Stomach (tissue), 9 donors: ENCODE results near the gene RASA3. TPM values are rescaled to one million over a fixed set of nuclear protein-coding genes. Genes with fewer than 3 reads are reported as not detected.

Experiments
- DNase-seq, 2 donors: peaks; one replicate each; pipeline versions ENCODE4 v3.0.0 to v3.0.0-alpha.2; 2013 to 2019
- H3K27ac ChIP-seq, 5 donors: fragments of 200-600 bp in 4 of 5; sonication (generic) in 4 of 5; one replicate each; pipeline ENCODE4 v1.5.1; 2013 to 2019; ENCODE audit warnings: mild to moderate bottlenecking in 1 of 5, moderate library complexity in 1 of 5
- H3K27me3 ChIP-seq, 3 donors: fragments of 200-600 bp; sonication (generic); one replicate each; pipeline ENCODE4 v1.5.1; 2017 to 2019; ENCODE audit warnings: mixed run types in 1 of 3
- H3K36me3 ChIP-seq, 4 donors: fragments of 200-600 bp; sonication (generic); 1 replicate in 3 of 4; 2 replicates in 1 of 4; pipeline ENCODE4 v1.5.1; 2016 to 2019
- H3K4me1 ChIP-seq, 4 donors: fragments of 200-600 bp; sonication (generic); one replicate each; pipeline ENCODE4 v1.5.1; 2016 to 2019
- H3K4me3 ChIP-seq, 4 donors: fragments of 200-600 bp; sonication (generic) in 3 of 4; one replicate each; pipeline ENCODE4 v1.5.1; 2016 to 2019; ENCODE audit warnings: mild to moderate bottlenecking in 1 of 4
- H3K9me3 ChIP-seq, 4 donors: fragments of 200-600 bp; sonication (generic); one replicate each; pipeline ENCODE4 v1.5.1; 2016 to 2019
- EP300 ChIP-seq: sonication (generic); formaldehyde crosslinking; IDR thresholded peaks from one replicate; pipeline ENCODE4 v1.6.1; 2017; ENCODE audit warnings: antibody characterized with exemption
- POLR2A ChIP-seq, 4 donors: fragments of 450-650 bp; IDR thresholded peaks; one replicate each; pipeline ENCODE4 v1.6.1; 2016; ENCODE audit warnings: antibody characterized with exemption in 4 of 4, control low read depth in 2 of 4, mild to moderate bottlenecking in 1 of 4, moderate library complexity in 1 of 4
- POLR2AphosphoS5 ChIP-seq, 3 donors: sonication (generic); formaldehyde crosslinking; IDR thresholded peaks; one replicate each; pipeline ENCODE4 v1.6.1; 2016; ENCODE audit warnings: antibody characterized with exemption in 3 of 3
- WGBS, 5 donors: extraction: QIAGEN DNeasy Blood & Tissue Kit in 3 of 5; methylation state at CpG; one replicate each; pipeline versions ENCODE4 v1.1.5 to v1.1.7; 2013 to 2018; 5-methylcytosine and 5-hydroxymethylcytosine counted together
- intact Hi-C: fragments of 100-400 bp; cut with DNase I; formaldehyde crosslinking; loops from one replicate; pipeline ENCODE4 v1.15.1; 2023; ENCODE audit warnings: low total_unique reads
- polyA plus RNA-seq, 3 donors: library from polyadenylated mRNA; stranded (reverse); fragments of 200-250 nt; gene quantifications; one replicate each; pipeline ENCODE4 v1.2.3, GENCODE V29; 2013
- total RNA-seq, 5 donors: library from RNA; depleted of rRNA; stranded (reverse); fragments of >200 nt; gene quantifications; one replicate each; pipeline versions ENCODE4 v1.1.0 to v1.2.3, GENCODE V29; 2014 to 2016
- TF ChIP-seq, protein P1 (sequence below), 7 experiments: fragments of 450-650 bp in 4 of 7; fragments of 200-600 bp in 3 of 7; sonication (generic) in 3 of 7; IDR thresholded peaks; one replicate each; pipeline ENCODE4 v1.5.1; 2016 to 2019; ENCODE audit warnings: antibody characterized with exemption in 7 of 7, control low read depth in 2 of 7, mild to moderate bottlenecking in 1 of 7
- donor health status: healthy with polysubstance abuse.
- donor health status: Bipolar disorder and iron deficiency.
- donor health status: healthy.

The RASA3 gene
- total and polyA plus RNA-seq, 8 donors, result 3.7 to 22.3 (median 7.9) TPM

DNA sequence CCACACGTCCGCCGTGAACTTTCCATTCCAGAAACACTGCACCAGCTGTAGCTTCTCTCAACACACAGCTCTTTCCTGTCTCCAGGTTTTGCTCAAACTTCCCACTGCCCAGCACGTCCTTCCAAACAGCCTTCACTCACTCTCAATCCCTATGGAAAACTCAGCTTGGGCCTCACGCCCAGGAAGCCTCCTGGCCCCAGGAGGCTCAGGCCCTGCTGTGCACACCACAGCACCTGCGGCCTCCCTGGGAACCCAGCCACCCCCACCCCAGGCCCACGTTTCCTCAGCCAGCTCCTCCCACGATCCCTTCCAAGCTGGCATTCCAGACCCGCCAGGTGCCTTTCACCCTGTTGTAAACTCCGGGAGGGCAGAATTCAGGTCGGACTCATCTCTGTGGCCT lies 193.7 kb downstream of the RASA3 start:
- intact Hi-C loops, result no loop called here
- H3K27me3 ChIP-seq, result peaks cover 0 to 61% (median 31%) of the 10 kb centered on the region in 3 donors
- WGBS, 5 donors, result 35 to 58% (median 38%) methylated on average over 11 of the region's 11 CpGs
- peaks cover 0 to 19% (median 1%) of the 10 kb centered on the region in 4 donors for H3K4me1 ChIP-seq
- H3K27ac ChIP-seq, result no peak overlapping the region
- TF ChIP-seq EP300 (no peak), POLR2AphosphoS5 (IDR thresholded peaks at IDR 0.05) (no peak), POLR2A (IDR thresholded peaks at IDR 0.05) (no peak)
- TF ChIP-seq, protein P1, sequence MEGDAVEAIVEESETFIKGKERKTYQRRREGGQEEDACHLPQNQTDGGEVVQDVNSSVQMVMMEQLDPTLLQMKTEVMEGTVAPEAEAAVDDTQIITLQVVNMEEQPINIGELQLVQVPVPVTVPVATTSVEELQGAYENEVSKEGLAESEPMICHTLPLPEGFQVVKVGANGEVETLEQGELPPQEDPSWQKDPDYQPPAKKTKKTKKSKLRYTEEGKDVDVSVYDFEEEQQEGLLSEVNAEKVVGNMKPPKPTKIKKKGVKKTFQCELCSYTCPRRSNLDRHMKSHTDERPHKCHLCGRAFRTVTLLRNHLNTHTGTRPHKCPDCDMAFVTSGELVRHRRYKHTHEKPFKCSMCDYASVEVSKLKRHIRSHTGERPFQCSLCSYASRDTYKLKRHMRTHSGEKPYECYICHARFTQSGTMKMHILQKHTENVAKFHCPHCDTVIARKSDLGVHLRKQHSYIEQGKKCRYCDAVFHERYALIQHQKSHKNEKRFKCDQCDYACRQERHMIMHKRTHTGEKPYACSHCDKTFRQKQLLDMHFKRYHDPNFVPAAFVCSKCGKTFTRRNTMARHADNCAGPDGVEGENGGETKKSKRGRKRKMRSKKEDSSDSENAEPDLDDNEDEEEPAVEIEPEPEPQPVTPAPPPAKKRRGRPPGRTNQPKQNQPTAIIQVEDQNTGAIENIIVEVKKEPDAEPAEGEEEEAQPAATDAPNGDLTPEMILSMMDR (IDR thresholded peaks at IDR 0.05), result no peak
- no peaks in the 10 kb centered on the region for H3K36me3 ChIP-seq
- no peaks in the 10 kb centered on the region for H3K9me3 ChIP-seq
- DNase-seq, result peak in 1 of 2 donors; percentile 48
- no peak overlapping the region for H3K4me3 ChIP-seq

DNA sequence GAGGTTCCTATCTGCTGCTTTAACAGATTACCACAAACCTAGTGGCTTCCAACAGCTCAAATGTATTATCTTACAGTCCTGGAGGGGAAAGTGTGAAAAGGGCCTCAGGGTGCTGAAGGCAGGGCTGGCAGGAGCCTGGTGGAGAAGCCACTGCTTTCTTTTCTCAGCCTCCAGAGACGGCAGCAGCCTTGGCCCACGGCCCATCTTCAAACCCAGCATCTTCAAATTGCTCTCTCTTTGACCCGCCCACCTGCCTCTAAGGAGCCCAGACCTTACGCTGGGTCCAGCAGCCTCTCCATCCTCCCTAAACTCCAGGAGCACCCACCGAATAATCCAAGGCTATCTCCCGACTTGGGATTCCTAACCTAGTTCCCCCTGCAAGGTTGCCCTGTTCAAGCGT lies 194.2 kb downstream of the RASA3 start:
- WGBS, 5 donors, result 64 to 83% (median 73%) methylated on average over 7 of the region's 7 CpGs
- intact Hi-C loops, result no loop called here
- Histone ChIP-seq H3K9me3 (no peaks in the 10 kb centered on the region), H3K36me3 (no peaks in the 10 kb centered on the region), H3K27ac (no peak overlapping the region), H3K27me3 (peaks cover 0 to 61% (median 31%) of the 10 kb centered on the region in 3 donors), H3K4me1 (peaks cover 0 to 19% (median 1%) of the 10 kb centered on the region in 4 donors), H3K4me3 (no peak overlapping the region)
- no peak for TF ChIP-seq POLR2A (IDR thresholded peaks at IDR 0.05)
- TF ChIP-seq, protein P1 (IDR thresholded peaks at IDR 0.05), result no peak
- no peak for TF ChIP-seq POLR2AphosphoS5 (IDR thresholded peaks at IDR 0.05)
- TF ChIP-seq EP300, result no peak
- no peak for DNase-seq

DNA sequence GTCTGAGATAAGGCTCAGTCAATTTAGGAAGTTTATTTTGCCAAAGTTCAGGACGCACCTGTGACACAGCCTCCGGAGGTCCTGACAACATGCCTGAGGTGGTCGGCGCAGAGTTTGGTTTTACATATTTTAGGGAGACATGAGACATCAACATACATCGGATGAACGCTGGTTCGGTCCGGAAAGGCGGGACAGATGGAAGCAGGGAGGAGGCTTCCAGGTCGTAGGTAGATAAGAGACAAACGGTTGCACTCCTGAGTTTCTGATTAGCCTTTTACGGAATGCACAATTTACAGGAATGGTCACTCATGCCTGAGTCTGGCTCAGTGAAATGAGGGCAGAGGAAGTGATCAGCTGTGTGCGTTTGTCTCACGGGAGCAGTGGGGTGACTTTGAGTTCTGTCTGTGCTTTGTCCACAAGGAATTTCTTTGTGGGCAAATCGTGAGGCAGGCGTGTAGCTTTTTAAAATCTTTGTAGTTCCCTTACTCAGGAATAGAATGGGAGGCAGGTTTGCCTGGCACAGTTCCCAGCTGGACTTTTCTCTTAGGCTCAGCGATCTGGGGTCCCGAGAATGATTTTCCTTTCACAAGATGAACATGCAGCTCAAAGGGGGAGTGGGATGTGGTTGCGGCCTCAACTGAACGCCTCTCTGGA lies 194.8 kb downstream of the RASA3 start:
- Histone ChIP-seq H3K36me3 (no peaks in the 10 kb centered on the region), H3K27ac (no peak overlapping the region), H3K27me3 (peaks cover 0 to 56% (median 31%) of the 10 kb centered on the region in 3 donors), H3K4me1 (peaks cover 0 to 19% (median 1%) of the 10 kb centered on the region in 4 donors), H3K9me3 (no peaks in the 10 kb centered on the region), H3K4me3 (no peak overlapping the region)
- DNase-seq, result no peak
- TF ChIP-seq POLR2AphosphoS5 (IDR thresholded peaks at IDR 0.05), result no peak
- no peak for TF ChIP-seq EP300
- no peak for TF ChIP-seq POLR2A (IDR thresholded peaks at IDR 0.05)
- TF ChIP-seq, protein P1 (IDR thresholded peaks at IDR 0.05), result no peak
- 31 to 63% (median 45%) methylated on average over 20 of the region's 20 CpGs for WGBS, 5 donors
- intact Hi-C loops, result no loop called here

DNA sequence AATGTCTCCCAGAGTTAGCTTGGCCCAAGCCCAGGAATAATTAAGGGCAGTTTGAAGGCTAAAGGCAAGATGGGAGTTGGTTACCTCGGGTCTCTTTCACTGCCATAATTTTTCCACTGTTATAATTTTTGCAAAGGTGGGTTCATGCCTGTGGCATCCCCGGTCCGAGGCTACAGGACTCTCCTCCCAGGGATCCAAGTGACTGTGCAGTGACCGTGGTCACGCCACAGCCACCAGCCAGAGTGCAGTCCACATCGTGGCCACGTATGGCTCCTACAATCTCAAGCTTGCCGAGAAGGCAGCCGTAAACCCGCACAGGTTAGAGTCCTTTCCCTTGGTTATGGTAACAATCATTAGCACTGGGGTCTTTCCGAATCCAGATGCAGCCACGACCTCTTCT lies 195.3 kb downstream of the RASA3 start:
- TF ChIP-seq EP300 (no peak), POLR2A (IDR thresholded peaks at IDR 0.05) (no peak), POLR2AphosphoS5 (IDR thresholded peaks at IDR 0.05) (no peak)
- TF ChIP-seq, protein P1 (IDR thresholded peaks at IDR 0.05), result no peak

More for the DNA sequence above, 195.3 kb downstream of the RASA3 start:
- no peaks in the 10 kb centered on the region for H3K36me3 ChIP-seq
- H3K27ac ChIP-seq, result no peak overlapping the region
- no peak for DNase-seq
- intact Hi-C loops, result no loop called here
- H3K4me1 ChIP-seq, result peaks cover 0 to 19% (median 1%) of the 10 kb centered on the region in 4 donors
- no peaks in the 10 kb centered on the region for H3K9me3 ChIP-seq
- no peak overlapping the region for H3K4me3 ChIP-seq
- peaks cover 0 to 54% (median 31%) of the 10 kb centered on the region in 3 donors for H3K27me3 ChIP-seq
- WGBS, 5 donors, result 67 to 75% (median 71%) methylated on average over 12 of the region's 12 CpGs
